ENCODE data around the gene PRRT4.

The PRRT4 gene

GRCh38 chr7:128394904-128395496 is 33.5 kb upstream of the PRRT4 start:
- DNase-seq, result no peak

- DNase-seq, result no peak
Observed at GRCh38 chr7:128393526-128394330, 32.2 kb upstream of the PRRT4 start.

DNA sequence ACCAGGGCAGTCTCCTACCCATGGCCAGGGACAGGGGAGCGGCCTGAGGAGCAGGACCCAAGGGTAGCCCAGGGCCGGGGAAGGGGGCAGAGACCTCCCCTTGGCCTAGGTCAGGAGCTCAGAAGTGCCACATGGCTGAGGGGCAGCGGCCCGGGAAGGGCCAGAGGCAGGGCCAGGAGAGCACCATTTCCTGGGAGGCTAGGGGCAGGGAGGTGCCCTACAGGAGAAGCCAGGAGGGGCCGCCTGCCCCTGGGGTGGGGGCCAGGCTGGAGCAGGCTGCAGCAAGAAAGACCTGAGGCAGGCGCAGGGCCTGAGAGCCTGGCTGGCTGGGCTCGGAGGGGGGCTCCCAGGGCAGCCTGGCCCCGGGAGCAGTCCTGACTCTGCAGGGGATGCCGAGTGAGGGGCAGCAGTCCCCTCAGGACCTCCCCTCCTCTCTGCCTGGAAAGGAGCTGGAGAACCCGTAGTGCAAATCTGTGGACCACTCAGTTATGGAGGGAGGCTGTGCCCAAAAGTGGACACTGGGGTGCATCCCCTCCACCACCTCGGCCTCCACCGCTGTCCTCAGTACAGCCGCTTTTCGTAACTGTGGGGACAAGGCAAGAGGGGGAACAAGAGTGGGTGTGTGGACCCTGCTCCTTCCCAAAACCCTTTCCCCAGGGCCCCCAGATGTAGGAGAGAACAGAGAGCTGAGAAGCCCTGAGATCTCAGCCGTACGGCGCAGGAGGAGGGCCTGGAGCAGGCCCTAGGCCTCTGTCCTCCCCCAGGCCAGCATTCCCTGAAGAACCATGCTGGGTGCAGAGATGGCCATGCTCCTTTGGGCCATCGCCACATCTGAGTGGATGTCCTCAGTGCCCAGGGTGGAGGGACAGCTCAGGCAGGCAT is 31.2 kb upstream of the PRRT4 start:
- DNase-seq, result no peak

GRCh38 chr7:128391805-128392204 is 30.3 kb upstream of the PRRT4 start:
- DNase-seq, result no peak

GRCh38 chr7:128390871-128391565 is 29.5 kb upstream of the PRRT4 start:
- no peak for DNase-seq

DNA sequence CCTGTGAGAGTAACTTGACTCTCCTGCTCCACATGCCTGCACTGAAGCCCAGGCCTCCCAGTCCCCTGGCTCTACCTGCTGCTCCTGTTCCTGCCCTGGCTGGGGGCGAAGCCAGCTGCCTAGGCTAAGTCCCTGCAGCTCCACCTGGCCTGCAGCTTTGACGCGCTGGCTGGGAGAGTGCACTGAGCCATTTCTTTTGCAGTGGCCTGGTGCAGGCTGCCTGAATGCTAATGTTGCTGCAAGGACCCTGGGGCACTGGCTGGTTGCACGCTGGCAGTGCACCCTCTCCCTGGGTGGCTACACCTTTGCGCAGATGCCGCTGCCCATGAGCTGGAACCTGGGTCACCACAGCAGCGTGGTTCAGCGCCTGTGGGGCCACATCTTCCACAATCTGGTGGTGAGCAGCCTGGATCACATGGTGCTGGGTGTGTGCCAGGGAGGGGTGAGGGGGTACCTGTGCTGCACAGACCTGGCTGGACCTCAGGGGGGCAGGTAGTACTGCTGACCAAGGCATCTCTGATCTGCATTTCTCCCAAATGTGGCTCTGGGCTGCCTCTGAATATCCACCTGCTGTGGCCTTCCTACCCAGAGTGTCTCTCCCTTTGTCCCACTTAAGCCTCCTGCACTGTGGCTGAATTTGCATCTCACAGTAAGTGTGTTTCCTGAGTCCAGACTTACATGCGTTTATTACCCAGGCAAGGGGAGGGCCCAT is 28.3 kb upstream of the PRRT4 start:
- no peak for DNase-seq

DNA sequence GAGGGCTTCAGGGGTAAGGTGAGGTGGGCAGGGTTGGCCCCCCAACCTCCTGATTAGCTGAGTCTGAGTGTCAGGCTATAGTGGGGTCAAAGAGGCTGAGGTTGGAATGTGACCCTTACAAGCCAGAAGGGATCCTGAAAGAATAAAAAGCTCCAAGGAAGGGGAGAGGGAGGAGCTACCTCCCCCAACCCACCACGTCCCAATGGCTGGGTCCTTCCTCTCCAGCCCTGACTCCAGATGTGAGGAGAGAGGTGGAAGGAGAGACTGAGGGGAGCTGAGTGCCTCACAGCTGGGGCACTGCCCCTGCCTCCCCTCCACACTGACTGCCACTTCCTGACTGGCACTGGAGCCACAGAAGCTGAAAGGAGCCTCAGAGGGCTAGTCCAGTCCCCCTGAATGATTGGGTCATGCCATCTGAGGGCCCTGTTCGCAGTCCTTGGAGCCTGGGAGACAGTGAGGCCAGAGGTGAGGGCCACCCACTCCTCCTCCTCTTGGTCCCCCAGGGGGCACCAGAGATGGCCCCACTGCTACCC is 27.7 kb upstream of the PRRT4 start:
- DNase-seq, result no peak

DNA sequence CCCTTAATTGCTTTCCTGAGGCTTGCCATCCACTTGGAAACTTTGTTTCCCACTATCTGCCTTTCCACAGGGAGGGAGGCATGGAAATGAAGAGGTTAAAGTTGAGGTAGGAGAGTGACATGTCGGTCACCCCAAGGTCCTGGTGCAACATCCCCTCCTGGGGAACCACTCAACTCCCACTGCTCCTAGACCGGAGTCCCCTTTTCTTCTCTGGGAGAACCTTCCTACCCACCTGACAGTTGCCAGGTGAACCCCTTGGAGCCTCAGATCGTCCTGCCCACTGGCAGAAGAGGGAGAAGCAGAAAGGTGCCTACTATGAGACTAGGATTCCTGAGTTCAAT is 26.6 kb upstream of the PRRT4 start:
- no peak for DNase-seq

DNA sequence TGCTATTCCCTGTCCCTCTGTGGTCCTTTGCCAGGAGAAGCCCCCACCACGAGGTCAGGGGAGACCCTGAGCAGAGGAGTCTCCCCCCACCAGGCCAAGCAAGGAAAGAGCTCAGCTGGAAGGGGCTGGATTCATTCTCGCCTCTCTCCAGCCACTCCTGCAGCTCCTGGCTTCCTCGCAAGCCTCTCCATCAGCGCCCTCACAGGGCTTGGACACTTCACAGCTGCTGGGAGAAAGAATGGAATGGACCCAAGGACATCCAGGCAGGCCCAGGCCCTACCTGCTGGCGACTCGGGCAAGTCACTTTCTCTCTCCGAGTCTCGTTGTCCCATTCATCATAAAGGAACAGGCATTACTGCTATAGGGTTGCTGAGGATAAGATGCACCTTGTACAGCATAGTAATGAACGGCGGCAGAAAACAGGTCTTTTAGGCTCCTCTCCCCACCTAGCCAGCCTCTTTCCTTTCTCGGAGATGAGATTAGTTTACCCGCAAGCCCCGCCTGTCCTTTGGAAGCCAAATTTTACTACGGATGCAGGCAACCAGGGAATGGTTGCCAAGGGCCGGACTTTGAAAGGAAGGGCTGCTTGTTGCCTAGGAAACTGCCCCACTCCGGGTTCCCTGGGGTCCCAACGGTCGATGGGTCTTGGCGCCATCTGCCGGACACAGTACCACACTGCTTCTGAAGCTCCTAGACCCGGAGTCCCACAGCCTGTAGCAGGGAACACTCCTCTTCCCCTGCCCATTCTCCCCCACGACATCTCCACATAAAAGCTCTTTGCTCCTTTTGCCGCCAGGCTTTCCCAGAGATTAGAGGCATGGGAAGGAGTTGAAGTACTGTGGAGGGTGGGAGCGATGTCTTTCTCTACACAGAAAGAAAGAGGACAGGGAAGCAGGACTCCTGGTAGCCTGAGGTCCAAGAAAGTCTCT is 26.0 kb upstream of the PRRT4 start:
- peak; percentile 60 for DNase-seq

DNA sequence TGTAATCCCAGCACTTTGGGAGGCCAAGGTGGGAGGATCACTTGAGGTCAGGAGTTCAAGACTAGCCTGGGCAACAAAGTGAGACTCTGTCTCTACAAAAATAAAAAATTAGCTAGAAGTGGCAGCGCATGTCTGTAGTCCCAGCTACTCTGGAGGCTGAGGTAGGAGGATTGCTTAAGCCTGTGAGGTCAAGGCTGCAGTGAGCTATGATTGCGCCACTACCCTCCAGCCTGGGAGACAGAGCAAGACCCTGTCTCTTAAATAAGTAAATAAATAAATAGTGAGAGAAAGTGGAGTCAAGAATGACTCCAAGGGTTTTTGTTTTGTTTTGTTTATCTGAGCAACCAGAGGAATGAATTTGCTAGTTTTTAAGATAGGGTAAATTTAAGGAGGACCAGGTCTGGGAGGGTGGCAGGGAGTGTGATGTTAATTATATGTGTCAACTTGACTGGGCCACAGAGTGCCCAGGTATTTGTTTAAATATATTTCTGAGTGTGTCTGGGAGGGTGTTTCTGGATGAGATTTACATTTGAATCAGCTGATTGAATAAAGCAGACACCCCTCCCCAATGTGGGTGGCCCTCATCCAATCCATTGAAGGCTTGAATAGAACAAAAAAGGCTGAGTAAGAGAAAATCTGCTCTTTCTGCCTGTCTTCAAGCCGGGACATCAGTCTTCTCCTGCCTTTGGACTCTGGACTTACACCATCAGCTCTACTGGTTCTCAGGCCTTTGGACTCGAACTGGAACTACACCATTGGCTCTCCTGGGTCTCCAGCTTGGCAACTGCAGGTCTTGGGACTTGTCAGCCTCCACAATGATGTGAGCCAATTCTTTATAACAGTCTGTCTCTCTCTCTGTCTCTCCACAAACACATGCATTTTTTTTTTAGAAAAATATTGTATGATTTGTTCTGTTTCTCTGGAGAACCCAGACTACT is 24.8 kb upstream of the PRRT4 start:
- no peak for DNase-seq

DNA sequence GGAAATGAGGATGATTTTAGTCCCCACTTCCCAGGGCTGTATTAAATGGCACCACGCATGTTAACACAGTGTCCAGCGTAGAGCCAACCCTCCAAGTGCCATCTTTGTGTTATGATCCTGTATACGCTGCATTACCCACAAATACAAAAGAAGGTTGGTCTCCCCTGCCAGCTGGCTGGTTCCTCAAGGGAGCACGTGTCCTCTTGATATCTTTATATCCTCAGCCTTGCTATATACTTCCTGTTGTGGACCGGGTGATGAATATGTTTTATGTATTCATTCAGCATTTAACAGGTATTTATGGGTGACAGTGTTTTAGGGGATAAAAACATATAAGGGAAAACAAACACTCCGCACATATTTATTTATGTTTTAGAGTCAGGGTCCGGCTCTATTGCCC is 23.2 kb upstream of the PRRT4 start:
- no peak for DNase-seq

- no peak for DNase-seq
Observed at GRCh38 chr7:128383776-128384175, 22.3 kb upstream of the PRRT4 start.

- no peak for DNase-seq
Observed at GRCh38 chr7:128381161-128381821, 19.8 kb upstream of the PRRT4 start.

DNA sequence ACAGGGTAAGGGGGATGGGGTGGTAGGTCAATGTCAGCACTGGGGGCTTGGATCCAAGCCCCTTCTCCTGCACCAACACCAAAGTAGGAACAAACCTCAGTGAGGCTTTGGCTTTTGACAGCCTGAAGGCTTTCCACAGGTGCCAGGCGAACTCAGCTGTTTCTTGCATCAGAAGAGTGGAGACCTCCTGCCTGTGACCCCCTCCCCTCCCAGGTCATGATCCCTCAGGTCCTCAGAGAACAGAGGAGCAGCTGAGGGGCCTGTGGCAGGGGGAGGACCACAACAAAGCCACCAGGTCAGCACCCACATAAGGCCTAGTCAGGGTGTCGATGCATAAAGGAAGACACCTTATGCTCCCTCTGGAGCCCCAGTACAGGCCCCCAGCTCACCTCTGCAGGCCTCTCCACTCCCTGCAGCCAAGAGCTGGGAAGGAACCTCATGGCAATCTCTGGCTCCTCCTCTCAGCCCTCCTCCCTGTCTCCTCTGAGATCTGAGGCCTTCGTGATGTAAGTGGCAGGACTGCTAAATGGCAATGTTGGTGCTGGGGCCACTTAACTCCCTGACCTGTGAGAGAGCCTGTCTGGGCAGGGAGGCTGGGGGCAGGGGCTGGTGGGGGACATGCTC is 19.1 kb upstream of the PRRT4 start:
- DNase-seq, result no peak

GRCh38 chr7:128379900-128380479 is 18.5 kb upstream of the PRRT4 start:
- DNase-seq, result no peak

DNA sequence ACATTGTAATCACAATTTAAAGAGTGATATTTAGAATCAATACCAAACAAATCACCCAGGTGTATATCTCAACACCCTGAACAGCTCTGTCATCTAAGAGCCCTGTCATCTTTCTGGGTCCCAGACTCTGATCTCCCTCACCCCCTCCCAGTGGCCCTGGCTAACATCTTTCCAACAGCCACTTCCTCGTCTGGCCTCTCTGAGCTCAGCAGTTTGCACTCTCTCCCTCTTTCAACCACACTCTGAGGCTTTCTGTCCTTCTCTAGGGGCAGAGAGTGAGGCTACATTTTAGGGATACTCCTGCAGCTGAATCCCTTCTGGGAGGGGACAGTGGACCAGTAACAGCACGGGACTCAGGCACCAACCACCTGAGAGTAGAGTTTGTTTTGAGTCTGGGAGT is 17.1 kb upstream of the PRRT4 start:
- DNase-seq, result no peak

- DNase-seq, result no peak
Observed at GRCh38 chr7:128376077-128376476, 14.6 kb upstream of the PRRT4 start.

DNA sequence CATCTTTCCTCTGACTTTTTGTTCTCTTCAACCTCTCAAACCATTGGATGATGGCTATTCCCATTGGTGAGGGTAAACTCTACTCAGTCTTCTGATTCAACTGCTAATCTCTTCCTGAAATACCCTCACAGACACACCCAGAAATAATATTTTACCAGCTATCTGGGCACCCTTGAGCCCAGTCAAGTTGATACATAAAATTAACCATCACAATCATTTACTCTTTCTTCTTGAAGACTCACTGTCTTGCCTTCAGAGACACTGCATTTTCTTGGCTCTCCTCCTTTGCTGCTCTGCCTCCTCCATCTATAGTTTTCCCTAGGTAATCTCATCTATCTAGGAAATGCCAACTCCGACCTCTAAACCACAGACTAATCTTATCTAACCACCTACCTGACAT is 12.6 kb upstream of the PRRT4 start:
- no peak for DNase-seq

GRCh38 chr7:128373606-128374005 is 12.1 kb upstream of the PRRT4 start:
- DNase-seq, result no peak
